D721Med (cell line): ENCODE measurements around the gene POMP.

Source experiments
- DNase-seq: peaks from one replicate; pipeline ENCODE4 v3.0.0; 2011; ENCODE audit warnings: low spot score; ENCODE audit not compliant: insufficient read length
- FAIRE-seq: peaks from 2 replicates; lab custom pipeline; 2011; peaks lifted over from hg19 to GRCh38; lab: Jason Lieb, UNC
- TF ChIP-seq, protein P1 (sequence below): IDR thresholded peaks from 2 replicates; pipeline ENCODE4 v1.5.1; 2012; ENCODE audit warnings: mild to moderate bottlenecking, control low read depth; ENCODE audit not compliant: insufficient read depth; ENCODE audit errors: missing control alignments

Gene POMP

DNA sequence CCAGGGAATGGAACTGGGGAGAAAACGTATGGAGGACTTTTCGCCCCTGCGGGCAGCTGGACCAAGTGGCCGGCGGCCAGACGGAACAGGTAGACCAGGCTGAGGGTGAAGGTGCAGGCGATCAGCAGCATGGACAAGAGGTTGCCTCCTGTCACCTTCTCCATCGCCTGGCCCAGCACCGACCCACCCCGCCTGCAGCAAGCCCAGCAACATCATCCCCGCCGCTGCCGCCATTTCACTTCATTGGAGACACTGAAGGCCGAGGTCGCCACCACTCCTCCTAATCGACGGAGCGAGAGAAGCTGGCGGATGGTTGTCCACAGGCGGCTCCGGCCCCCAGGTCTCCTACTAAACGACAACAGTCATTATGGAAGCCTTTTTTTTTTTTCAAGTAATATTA lies 64.9 kb downstream of the POMP start:
- TF ChIP-seq, protein P1, sequence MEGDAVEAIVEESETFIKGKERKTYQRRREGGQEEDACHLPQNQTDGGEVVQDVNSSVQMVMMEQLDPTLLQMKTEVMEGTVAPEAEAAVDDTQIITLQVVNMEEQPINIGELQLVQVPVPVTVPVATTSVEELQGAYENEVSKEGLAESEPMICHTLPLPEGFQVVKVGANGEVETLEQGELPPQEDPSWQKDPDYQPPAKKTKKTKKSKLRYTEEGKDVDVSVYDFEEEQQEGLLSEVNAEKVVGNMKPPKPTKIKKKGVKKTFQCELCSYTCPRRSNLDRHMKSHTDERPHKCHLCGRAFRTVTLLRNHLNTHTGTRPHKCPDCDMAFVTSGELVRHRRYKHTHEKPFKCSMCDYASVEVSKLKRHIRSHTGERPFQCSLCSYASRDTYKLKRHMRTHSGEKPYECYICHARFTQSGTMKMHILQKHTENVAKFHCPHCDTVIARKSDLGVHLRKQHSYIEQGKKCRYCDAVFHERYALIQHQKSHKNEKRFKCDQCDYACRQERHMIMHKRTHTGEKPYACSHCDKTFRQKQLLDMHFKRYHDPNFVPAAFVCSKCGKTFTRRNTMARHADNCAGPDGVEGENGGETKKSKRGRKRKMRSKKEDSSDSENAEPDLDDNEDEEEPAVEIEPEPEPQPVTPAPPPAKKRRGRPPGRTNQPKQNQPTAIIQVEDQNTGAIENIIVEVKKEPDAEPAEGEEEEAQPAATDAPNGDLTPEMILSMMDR, result no peak
- DNase-seq, result no peak
- FAIRE-seq, result no peak

DNA sequence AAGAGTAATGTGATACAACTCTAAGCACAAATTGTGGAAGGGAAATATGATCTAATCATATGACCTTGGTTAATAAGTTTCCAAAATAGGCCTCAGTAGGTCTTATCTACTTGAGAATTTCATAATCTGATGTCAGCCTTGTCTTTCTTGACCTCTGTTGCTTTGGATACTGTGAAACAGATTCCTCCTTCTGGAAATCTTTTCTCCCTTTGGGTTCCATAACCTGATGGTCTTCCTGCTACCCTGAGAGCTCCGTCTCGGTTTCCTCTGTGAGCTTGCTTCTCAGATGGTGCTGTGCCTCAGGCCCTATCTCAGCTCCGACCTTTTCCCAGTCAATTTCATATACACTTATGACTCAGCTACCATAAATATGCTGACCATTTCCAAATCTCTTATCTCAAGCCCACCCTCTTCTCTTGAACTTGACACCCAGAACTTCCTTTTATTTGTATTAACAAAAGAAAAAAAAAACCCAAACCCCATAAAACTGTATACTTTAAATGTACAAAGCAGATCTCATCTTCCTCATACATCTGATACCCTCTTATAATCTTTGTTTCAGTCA lies 66.2 kb downstream of the POMP start:
- FAIRE-seq, result no peak
- TF ChIP-seq, protein P1, result no peak
- DNase-seq, result no peak
